OCI-LY1 (cell line): ENCODE results near the gene PTPRU.

Experiments
- H2AFZ ChIP-seq: fragments of 200-600 bp; sonication (generic), shearing (Covaris generic); 2 replicates; pipeline ENCODE4 v1.6.0; 2014; ENCODE audit warnings: antibody characterized with exemption, mild to moderate bottlenecking, low read length
- H3F3A ChIP-seq: fragments of 200-600 bp; sonication (generic), shearing (Covaris generic); 2 replicates; pipeline ENCODE4 v1.6.0; 2014; ENCODE audit warnings: mild to moderate bottlenecking, antibody characterized with exemption, low read length, moderate library complexity; ENCODE audit not compliant: insufficient read depth
- H3K27ac ChIP-seq: fragments of 200-600 bp; sonication (generic); 2 replicates; pipeline ENCODE4 v1.5.1; 2014; ENCODE audit warnings: low read length, mixed run types, mild to moderate bottlenecking, low read depth; ENCODE audit not compliant: poor library complexity, severe bottlenecking
- H3K27me3 ChIP-seq: fragments of 200-600 bp; sonication (generic); 2 replicates; pipeline ENCODE4 v1.6.0; 2014; ENCODE audit warnings: antibody characterized with exemption, mild to moderate bottlenecking, low read length, moderate library complexity; ENCODE audit not compliant: insufficient read depth
- H3K36me3 ChIP-seq: fragments of 200-600 bp; sonication (generic); 2 replicates; pipeline ENCODE4 v1.6.1; 2014; ENCODE audit warnings: mild to moderate bottlenecking, antibody characterized with exemption, low read length, moderate library complexity, mixed read lengths; ENCODE audit not compliant: insufficient read depth
- H3K4me1 ChIP-seq: fragments of 200-600 bp; sonication (generic); 2 replicates; pipeline ENCODE4 v1.5.1; 2014; ENCODE audit warnings: mild to moderate bottlenecking, low read length, moderate library complexity; ENCODE audit not compliant: insufficient read depth, severe bottlenecking
- H3K4me2 ChIP-seq: fragments of 200-600 bp; sonication (generic), shearing (Covaris generic); 2 replicates; pipeline ENCODE4 v1.6.1; 2014; ENCODE audit warnings: low read length
- H3K4me3 ChIP-seq: fragments of 200-600 bp; sonication (generic); 2 replicates; pipeline ENCODE4 v1.5.1; 2014; ENCODE audit warnings: low read length, low read depth, mild to moderate bottlenecking, mixed read lengths; ENCODE audit not compliant: poor library complexity, severe bottlenecking
- H3K79me2 ChIP-seq: fragments of 200-600 bp; shearing (Covaris generic); 2 replicates; pipeline ENCODE4 v1.6.1; 2016; ENCODE audit warnings: mixed run types, low read length, mixed read lengths; ENCODE audit not compliant: insufficient read depth
- H3K9ac ChIP-seq: fragments of 200-600 bp; sonication (generic), shearing (Covaris generic); 2 replicates; pipeline ENCODE4 v1.6.1; 2014; ENCODE audit warnings: mild to moderate bottlenecking, low read length, mixed read lengths
- H3K9me2 ChIP-seq: fragments of 200-600 bp; sonication (generic), shearing (Covaris generic); 2 replicates; pipeline ENCODE4 v1.6.1; 2014; ENCODE audit warnings: low read depth, mild to moderate bottlenecking, low read length, mixed read lengths
- H3K9me3 ChIP-seq: fragments of 200-600 bp; shearing (Covaris generic); 2 replicates; pipeline ENCODE4 v1.6.1; 2014; ENCODE audit warnings: low read length, mixed read lengths
- H4K20me1 ChIP-seq: fragments of 200-600 bp; sonication (generic), shearing (Covaris generic); 2 replicates; pipeline ENCODE4 v1.6.0; 2016; ENCODE audit warnings: mild to moderate bottlenecking, low read length; ENCODE audit not compliant: insufficient read depth
- EZH2 ChIP-seq: fragments of 200-600 bp; sonication (generic), shearing (Covaris generic); IDR thresholded peaks from 2 replicates; pipeline ENCODE4 v1.8.0; 2017; ENCODE audit warnings: borderline replicate concordance, mixed run types, mild to moderate bottlenecking, antibody characterized with exemption, low read length, moderate library complexity, mixed read lengths
- TF ChIP-seq, protein P1 (sequence below): fragments of 200-600 bp; sonication (generic), shearing (Covaris generic); IDR thresholded peaks from 2 replicates; pipeline ENCODE4 v1.5.1; 2017; ENCODE audit warnings: mild to moderate bottlenecking, antibody characterized with exemption, low read length, moderate library complexity, mixed read lengths

Gene PTPRU

DNA sequence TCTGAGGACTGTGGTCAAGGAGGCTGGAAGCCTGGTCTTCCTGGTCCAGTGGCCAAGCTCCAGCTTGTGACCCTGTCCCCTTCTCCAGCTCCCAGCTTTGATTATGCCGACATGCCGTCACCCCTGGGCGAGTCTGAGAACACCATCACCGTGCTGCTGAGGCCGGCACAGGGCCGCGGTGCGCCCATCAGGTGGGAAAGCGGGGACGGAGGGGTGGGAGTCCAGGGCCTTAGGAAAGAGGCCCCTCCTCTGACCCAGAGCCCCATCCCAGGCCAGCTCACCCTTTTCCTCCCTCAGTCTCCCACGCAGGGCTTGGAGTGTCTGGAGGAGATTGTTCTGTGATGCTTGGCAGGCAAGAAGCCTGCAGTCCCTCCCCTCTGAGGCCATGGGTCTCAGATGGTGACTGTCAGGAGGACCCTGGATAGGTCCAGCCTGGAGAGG lies 43.6 kb downstream of the PTPRU start:
- no peaks in the 10 kb centered on the region for H3K27me3 ChIP-seq
- no peak overlapping the region for H3K4me3 ChIP-seq
- H3K9me3 ChIP-seq = no peaks in the 10 kb centered on the region
- H2AFZ ChIP-seq = no peak overlapping the region
- H3F3A ChIP-seq = no peaks in the 10 kb centered on the region
- no peak overlapping the region for H3K4me2 ChIP-seq
- H3K9ac ChIP-seq = no peak overlapping the region
- H3K4me1 ChIP-seq = no peaks in the 10 kb centered on the region
- no peak overlapping the region for H3K27ac ChIP-seq
- no peak for TF ChIP-seq EZH2
- TF ChIP-seq, protein P1, sequence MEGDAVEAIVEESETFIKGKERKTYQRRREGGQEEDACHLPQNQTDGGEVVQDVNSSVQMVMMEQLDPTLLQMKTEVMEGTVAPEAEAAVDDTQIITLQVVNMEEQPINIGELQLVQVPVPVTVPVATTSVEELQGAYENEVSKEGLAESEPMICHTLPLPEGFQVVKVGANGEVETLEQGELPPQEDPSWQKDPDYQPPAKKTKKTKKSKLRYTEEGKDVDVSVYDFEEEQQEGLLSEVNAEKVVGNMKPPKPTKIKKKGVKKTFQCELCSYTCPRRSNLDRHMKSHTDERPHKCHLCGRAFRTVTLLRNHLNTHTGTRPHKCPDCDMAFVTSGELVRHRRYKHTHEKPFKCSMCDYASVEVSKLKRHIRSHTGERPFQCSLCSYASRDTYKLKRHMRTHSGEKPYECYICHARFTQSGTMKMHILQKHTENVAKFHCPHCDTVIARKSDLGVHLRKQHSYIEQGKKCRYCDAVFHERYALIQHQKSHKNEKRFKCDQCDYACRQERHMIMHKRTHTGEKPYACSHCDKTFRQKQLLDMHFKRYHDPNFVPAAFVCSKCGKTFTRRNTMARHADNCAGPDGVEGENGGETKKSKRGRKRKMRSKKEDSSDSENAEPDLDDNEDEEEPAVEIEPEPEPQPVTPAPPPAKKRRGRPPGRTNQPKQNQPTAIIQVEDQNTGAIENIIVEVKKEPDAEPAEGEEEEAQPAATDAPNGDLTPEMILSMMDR = no peak
- H3K9me2 ChIP-seq = no peaks in the 10 kb centered on the region
- no peaks in the 10 kb centered on the region for H3K79me2 ChIP-seq
- H3K36me3 ChIP-seq = no peaks in the 10 kb centered on the region
- H4K20me1 ChIP-seq = no peaks in the 10 kb centered on the region

DNA sequence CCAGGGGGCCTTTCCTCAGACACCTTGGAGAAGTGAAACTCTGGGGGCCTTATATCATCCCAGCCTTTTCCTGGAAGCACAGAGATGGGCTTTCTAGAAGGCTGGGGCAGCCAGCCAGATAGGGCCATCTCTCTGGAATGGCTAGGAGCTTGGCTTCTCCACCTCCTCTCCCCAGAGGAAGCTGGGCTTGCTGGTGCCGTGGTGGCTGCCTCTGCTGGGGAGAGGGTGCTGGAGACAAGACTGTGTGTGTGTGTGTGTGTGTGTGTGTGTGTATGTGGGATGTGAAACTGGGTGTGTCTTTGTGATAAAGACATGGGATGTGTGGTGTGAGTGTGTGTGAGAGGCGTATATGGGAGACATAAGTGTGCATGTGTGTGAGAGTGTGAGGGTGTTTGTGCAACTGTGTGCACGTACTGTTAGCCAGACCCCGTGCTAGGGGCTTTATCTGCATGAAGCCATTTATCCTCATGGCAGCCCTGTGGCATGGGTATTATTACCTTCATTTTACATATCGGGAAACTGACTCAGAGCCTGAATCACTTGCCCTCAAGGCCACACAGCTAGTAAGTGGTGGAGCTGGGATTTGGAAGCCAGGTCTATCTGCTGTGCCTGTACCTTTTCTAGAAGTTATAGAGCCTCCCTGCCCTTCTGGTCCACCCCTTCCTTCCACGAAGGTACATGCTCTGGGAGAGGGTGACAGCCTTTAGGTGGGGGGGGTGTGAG lies 44.2 kb downstream of the PTPRU start:
- Histone ChIP-seq H3K79me2 (no peaks in the 10 kb centered on the region), H3K27me3 (no peaks in the 10 kb centered on the region), H3K9me2 (no peaks in the 10 kb centered on the region), H3K9me3 (no peaks in the 10 kb centered on the region), H3F3A (no peaks in the 10 kb centered on the region), H3K27ac (no peak overlapping the region), H3K9ac (no peak overlapping the region), H3K4me1 (no peaks in the 10 kb centered on the region), H4K20me1 (no peaks in the 10 kb centered on the region), H3K4me2 (no peak overlapping the region), H3K4me3 (no peak overlapping the region), H2AFZ (no peak overlapping the region), H3K36me3 (no peaks in the 10 kb centered on the region)
- TF ChIP-seq, protein P1 = no peak
- no peak for TF ChIP-seq EZH2

DNA sequence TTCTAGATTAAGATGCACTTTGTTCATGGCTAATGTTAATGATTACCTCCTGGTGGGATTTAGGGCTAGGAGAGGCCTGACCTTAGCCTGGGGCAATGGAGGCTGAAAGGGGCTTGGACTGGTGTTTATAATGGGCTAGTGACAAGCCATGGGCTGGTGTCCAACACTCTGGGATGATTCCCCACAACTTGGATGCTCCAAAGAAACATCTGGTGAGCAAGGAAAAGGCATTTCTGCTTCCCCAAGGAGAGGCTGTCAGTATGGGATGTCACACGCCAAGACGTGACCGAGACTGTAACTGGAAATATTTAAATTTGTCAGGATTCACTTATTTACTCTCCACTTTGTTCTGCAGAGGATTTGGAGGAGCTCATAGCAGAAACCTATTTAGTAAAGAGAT lies 45.2 kb downstream of the PTPRU start:
- Histone ChIP-seq H3K79me2 (no peaks in the 10 kb centered on the region), H3K36me3 (no peaks in the 10 kb centered on the region), H3K9me2 (no peaks in the 10 kb centered on the region), H3K4me1 (no peaks in the 10 kb centered on the region), H3K9me3 (no peaks in the 10 kb centered on the region), H3F3A (no peaks in the 10 kb centered on the region), H3K4me2 (no peak overlapping the region), H3K4me3 (no peak overlapping the region), H3K27ac (no peak overlapping the region), H2AFZ (no peak overlapping the region), H4K20me1 (no peaks in the 10 kb centered on the region), H3K9ac (no peak overlapping the region), H3K27me3 (no peaks in the 10 kb centered on the region)
- TF ChIP-seq, protein P1 = no peak
- no peak for TF ChIP-seq EZH2
